ENCODE measurements around the gene RPL28. TPM values are rescaled to one million over a fixed set of nuclear protein-coding genes. Genes with fewer than 3 reads are reported as not detected.

Gene RPL28
- polyA plus RNA-seq (2012; ENCODE audit: insufficient read length, low read depth) = 6,087 TPM

- peak; percentile 62 to 64; a peak in 2 of 4 replicates for TF ChIP-seq REST (IDR thresholded peaks at IDR 0.05; ENCODE audit: insufficient read depth in 1 of 2, low read depth in 2 of 2, low read length in 2 of 2)
- peak; percentile 53; the same call in 1 of the 2 replicates for TF ChIP-seq SIN3A (IDR thresholded peaks at IDR 0.05; ENCODE audit: borderline replicate concordance, insufficient read depth, low read length)
- peak; percentile 100 for TF ChIP-seq TAF1 (IDR thresholded peaks at IDR 0.05; ENCODE audit: borderline replicate concordance, insufficient read depth, low read length)
- peak; percentile 94 for TF ChIP-seq FOXP2 (optimal IDR thresholded peaks at IDR 0.05; ENCODE audit: borderline replicate concordance, extremely low read depth, extremely low read length, insufficient read depth)
- TF ChIP-seq POLR2AphosphoS5 (IDR thresholded peaks at IDR 0.05; ENCODE audit: low read depth, low read length) = peak; percentile 99
Measured at GRCh38 chr19:55385724-55386492, at the start of gene RPL28. TSS of gene RPL28 (plus strand) at chr19:55385932. CDS start at chr19:55386358, 426 bp downstream.

DNA sequence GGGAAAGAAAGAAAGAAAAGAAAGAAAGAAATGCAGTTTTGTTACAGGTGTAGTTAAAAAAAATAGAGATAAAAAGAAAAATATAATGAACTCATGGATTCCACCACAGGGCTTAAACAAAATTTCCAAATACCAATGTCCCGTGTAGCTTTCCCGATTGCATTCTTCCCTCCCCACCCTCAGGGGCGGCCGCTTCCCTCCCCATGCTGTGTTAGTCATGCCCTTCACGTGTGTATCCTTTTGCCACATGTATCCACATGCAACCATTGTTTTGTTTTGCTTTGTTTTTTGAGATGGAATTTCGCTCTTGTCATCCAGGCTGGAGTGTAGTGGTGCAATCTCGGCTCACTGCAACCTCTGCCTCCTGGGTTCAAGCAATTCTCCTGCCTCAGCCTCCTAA, 49.6 kb upstream of the RPL28 start:
- TF ChIP-seq TAF1 (IDR thresholded peaks at IDR 0.05; ENCODE audit: borderline replicate concordance, insufficient read depth, low read length) (no peak), POLR2AphosphoS5 (IDR thresholded peaks at IDR 0.05; ENCODE audit: low read depth, low read length) (no peak), FOXP2 (optimal IDR thresholded peaks at IDR 0.05; ENCODE audit: borderline replicate concordance, extremely low read depth, extremely low read length, insufficient read depth) (no peak), REST (IDR thresholded peaks at IDR 0.05; ENCODE audit: insufficient read depth in 1 of 2, low read depth in 2 of 2, low read length in 2 of 2) (no peak), SIN3A (IDR thresholded peaks at IDR 0.05; ENCODE audit: borderline replicate concordance, insufficient read depth, low read length) (no peak)

- TF ChIP-seq FOXP2 (optimal IDR thresholded peaks at IDR 0.05; ENCODE audit: borderline replicate concordance, extremely low read depth, extremely low read length, insufficient read depth) (peak; percentile 35), POLR2AphosphoS5 (IDR thresholded peaks at IDR 0.05; ENCODE audit: low read depth, low read length) (peak; percentile 5; the same call in 1 of the 2 replicates), REST (IDR thresholded peaks at IDR 0.05; ENCODE audit: insufficient read depth in 1 of 2, low read depth in 2 of 2, low read length in 2 of 2) (no peak), TAF1 (IDR thresholded peaks at IDR 0.05; ENCODE audit: borderline replicate concordance, insufficient read depth, low read length) (peak; percentile 85; the same call in 1 of the 2 replicates), SIN3A (IDR thresholded peaks at IDR 0.05; ENCODE audit: borderline replicate concordance, insufficient read depth, low read length) (peak; percentile 52; the same call in 1 of the 2 replicates)
Measured at GRCh38 chr19:55339105-55339888, 46.4 kb upstream of the RPL28 start, which contains the start of gene KMT5C. TSS of gene KMT5C (plus strand) at chr19:55339876. CDS start at chr19:55341937, 2,061 bp downstream.

DNA sequence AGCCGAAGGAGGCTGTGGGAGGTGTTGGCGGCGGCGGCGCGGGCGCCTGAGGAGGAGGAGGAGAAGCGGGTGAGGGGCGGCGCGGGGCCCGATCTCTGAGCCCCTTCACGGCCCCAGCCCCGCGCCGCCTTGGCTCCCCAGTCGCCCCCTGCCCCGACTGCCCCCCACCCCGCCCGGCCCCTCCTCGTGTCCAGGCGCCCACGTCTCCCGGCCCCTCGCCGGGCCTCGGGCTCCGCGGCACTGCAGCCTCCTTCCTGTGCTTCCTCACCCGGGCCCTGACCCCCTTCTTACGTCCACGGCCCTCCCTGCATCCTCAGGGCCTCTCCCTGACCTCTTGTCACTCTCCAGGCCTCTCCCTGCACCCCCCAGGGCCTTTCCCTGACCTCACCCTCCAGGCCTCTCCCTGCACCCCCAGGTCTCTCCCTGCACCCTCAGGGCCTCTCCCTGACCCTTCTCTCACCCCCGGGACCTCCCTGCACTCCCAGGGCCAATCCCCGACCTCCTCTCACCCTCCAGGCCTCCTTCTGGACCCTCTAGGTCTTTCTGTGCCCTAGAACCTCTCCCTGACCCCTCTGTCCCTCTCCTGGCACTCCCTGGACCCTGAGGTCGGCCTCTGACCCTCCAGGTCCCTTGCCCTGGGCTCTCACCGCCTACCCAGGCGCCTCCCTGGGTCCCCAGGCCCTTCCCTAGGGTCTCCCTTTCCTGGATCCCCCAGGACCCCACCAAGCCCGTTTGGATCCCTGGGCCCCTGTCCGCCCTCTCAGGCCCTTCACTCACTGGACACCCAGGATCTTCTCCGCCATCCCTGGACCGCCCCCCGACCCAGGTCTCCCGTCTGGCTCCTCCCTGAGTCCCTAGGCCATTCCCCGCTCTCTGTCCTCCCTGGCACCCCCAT, 45.6 kb upstream of the RPL28 start:
- peak; percentile 84 for TF ChIP-seq POLR2AphosphoS5 (IDR thresholded peaks at IDR 0.05; ENCODE audit: low read depth, low read length)
- no peak; the same call in 1 of the 2 replicates for TF ChIP-seq TAF1 (IDR thresholded peaks at IDR 0.05; ENCODE audit: borderline replicate concordance, insufficient read depth, low read length)

Measured in PFSK-1 (cell line).